ENCODE measurements around the gene HTRA3.

GRCh38 chr4:8343262-8343966, 73.9 kb downstream of the HTRA3 start:
- TF ChIP-seq EZH2 (IDR thresholded peaks at IDR 0.05) (no peak), POLR2AphosphoS5 (IDR thresholded peaks at IDR 0.05; ENCODE audit: borderline replicate concordance, low read depth, low read length) (no peak), FOXP2 (optimal IDR thresholded peaks at IDR 0.05; ENCODE audit: control extremely low read depth, extremely low read length, insufficient read depth) (no peak)
